Measurements from ENCODE around the gene TRIM32.

Gene TRIM32

GRCh38 chr9:116703634-116704033 is 16.5 kb downstream of the TRIM32 start:
- in situ Hi-C loops (cut with MboI; ENCODE audit: low sequenced_read_pairs), result no loop called here

GRCh38 chr9:116704470-116704869 is 17.4 kb downstream of the TRIM32 start:
- in situ Hi-C loops (cut with MboI; ENCODE audit: low sequenced_read_pairs), result no loop called here

GRCh38 chr9:116705531-116705930 is 18.4 kb downstream of the TRIM32 start:
- in situ Hi-C loops (cut with MboI; ENCODE audit: low sequenced_read_pairs), result no loop called here

- in situ Hi-C loops (cut with MboI; ENCODE audit: low sequenced_read_pairs), result no loop called here
Measured at GRCh38 chr9:116706310-116707290, 19.5 kb downstream of the TRIM32 start.

GRCh38 chr9:116712781-116713180 is 25.7 kb downstream of the TRIM32 start:
- in situ Hi-C loops (cut with MboI; ENCODE audit: low sequenced_read_pairs), result no loop called here

- in situ Hi-C loops (cut with MboI; ENCODE audit: low sequenced_read_pairs), result no loop called here
Measured at GRCh38 chr9:116713271-116713670, 26.2 kb downstream of the TRIM32 start.

GRCh38 chr9:116715751-116716150 is 28.6 kb downstream of the TRIM32 start:
- in situ Hi-C loops (cut with MboI; ENCODE audit: low sequenced_read_pairs), result no loop called here

- in situ Hi-C loops (cut with MboI; ENCODE audit: low sequenced_read_pairs), result no loop called here
Measured at GRCh38 chr9:116716438-116716837, 29.3 kb downstream of the TRIM32 start.

GRCh38 chr9:116717150-116717549 is 30.0 kb downstream of the TRIM32 start:
- in situ Hi-C loops (cut with MboI; ENCODE audit: low sequenced_read_pairs), result no loop called here

- in situ Hi-C loops (cut with MboI; ENCODE audit: low sequenced_read_pairs), result no loop called here
Measured at GRCh38 chr9:116718111-116718510, 31.0 kb downstream of the TRIM32 start.

- in situ Hi-C loops (cut with MboI; ENCODE audit: low sequenced_read_pairs), result no loop called here
Measured at GRCh38 chr9:116720111-116720510, 33.0 kb downstream of the TRIM32 start.

- in situ Hi-C loops (cut with MboI; ENCODE audit: low sequenced_read_pairs), result no loop called here
Measured at GRCh38 chr9:116721411-116721810, 34.3 kb downstream of the TRIM32 start.

- in situ Hi-C loops (cut with MboI; ENCODE audit: low sequenced_read_pairs), result no loop called here
Measured at GRCh38 chr9:116721944-116722343, 34.8 kb downstream of the TRIM32 start.

- in situ Hi-C loops (cut with MboI; ENCODE audit: low sequenced_read_pairs), result no loop called here
Measured at GRCh38 chr9:116724123-116724522, 37.0 kb downstream of the TRIM32 start.

GRCh38 chr9:116726602-116727001 is 39.5 kb downstream of the TRIM32 start:
- in situ Hi-C loops (cut with MboI; ENCODE audit: low sequenced_read_pairs), result no loop called here

- in situ Hi-C loops (cut with MboI; ENCODE audit: low sequenced_read_pairs), result no loop called here
Measured at GRCh38 chr9:116733010-116733641, 46.0 kb downstream of the TRIM32 start.

- in situ Hi-C loops (cut with MboI; ENCODE audit: low sequenced_read_pairs), result no loop called here
Measured at GRCh38 chr9:116736399-116737151, 49.5 kb downstream of the TRIM32 start.

GRCh38 chr9:116737152-116737546 is 50.0 kb downstream of the TRIM32 start:
- in situ Hi-C loops (cut with MboI; ENCODE audit: low sequenced_read_pairs), result no loop called here

- in situ Hi-C loops (cut with MboI; ENCODE audit: low sequenced_read_pairs), result no loop called here
Measured at GRCh38 chr9:116741086-116741740, 54.1 kb downstream of the TRIM32 start.

GRCh38 chr9:116741742-116742141 is 54.6 kb downstream of the TRIM32 start:
- in situ Hi-C loops (cut with MboI; ENCODE audit: low sequenced_read_pairs), result no loop called here

GRCh38 chr9:116749176-116749575 is 62.1 kb downstream of the TRIM32 start:
- in situ Hi-C loops (cut with MboI; ENCODE audit: low sequenced_read_pairs), result no loop called here
